GM23338 (cell line): Measurements from ENCODE around the gene OVCA2.

ENCODE experiments used
- CREB1 ChIP-seq: fragments of 250-450 bp; sonication (Bioruptor Pico); IDR thresholded peaks from 2 replicates; pipeline ENCODE4 v1.5.0; 2020; ENCODE audit warnings: low read depth, mild to moderate bottlenecking, moderate library complexity
- EZH2 ChIP-seq: fragments of 200-600 bp; sonication (generic); IDR thresholded peaks from one replicate; pipeline ENCODE4 v1.8.0; 2017; ENCODE audit warnings: antibody characterized with exemption, mild to moderate bottlenecking, low read depth; ENCODE audit not compliant: unreplicated experiment
- EZH2phosphoT487 ChIP-seq: fragments of 200-600 bp; sonication (generic); IDR thresholded peaks from one replicate; pipeline ENCODE4 v1.8.1; 2018; ENCODE audit warnings: antibody characterized with exemption; ENCODE audit not compliant: unreplicated experiment
- JUNB ChIP-seq: IDR thresholded peaks from one replicate; pipeline ENCODE4 v1.6.1; 2016; ENCODE audit warnings: antibody characterized with exemption; ENCODE audit not compliant: unreplicated experiment
- NANOG ChIP-seq: IDR thresholded peaks from 2 replicates; pipeline ENCODE4 v1.6.1; 2016; ENCODE audit warnings: antibody characterized with exemption, borderline replicate concordance
- STAT1 ChIP-seq: IDR thresholded peaks from one replicate; pipeline ENCODE4 v1.6.1; 2016; ENCODE audit warnings: antibody characterized with exemption; ENCODE audit not compliant: unreplicated experiment
- TF ChIP-seq, protein P1 (sequence below), 2 experiments: fragments of 200-600 bp in 1 of 2; sonication (generic) in 1 of 2; conservative IDR thresholded peaks; 2 replicates each; pipeline versions ENCODE4 v1.5.1 to v1.6.1; 2016 to 2017; ENCODE audit warnings: antibody characterized with exemption in 2 of 2, low read depth in 2 of 2, mild to moderate bottlenecking in 2 of 2, moderate library complexity in 1 of 2
- TF ChIP-seq, protein P2 (sequence below): IDR thresholded peaks from one replicate; pipeline ENCODE4 v1.6.1; 2018; ENCODE audit warnings: antibody characterized with exemption; ENCODE audit not compliant: unreplicated experiment

DNA sequence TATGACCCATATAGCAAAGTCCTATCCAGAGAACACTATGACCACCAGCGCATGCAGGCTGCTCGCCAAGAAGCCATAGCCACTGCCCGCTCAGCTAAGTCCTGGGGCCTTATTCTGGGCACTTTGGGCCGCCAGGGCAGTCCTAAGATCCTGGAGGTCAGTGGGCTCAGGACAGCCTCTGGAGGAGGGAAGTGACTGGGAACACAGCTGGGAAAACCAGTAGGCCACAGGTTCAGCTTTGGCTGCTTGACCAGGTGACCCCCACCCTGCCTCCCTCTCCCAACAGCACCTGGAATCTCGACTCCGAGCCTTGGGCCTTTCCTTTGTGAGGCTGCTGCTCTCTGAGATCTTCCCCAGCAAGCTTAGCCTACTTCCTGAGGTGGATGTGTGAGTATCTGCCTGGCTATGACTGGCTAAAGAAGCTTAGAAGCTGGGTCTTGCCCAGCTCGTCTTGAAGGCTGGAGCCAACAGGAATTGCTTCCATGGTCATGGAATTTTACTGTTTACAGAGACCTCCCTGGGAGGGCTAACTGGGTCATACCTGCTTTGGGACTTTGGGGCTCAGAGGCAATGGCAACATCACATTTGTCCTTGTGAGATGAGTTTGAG, 1.5 kb upstream of the OVCA2 start:
- TF ChIP-seq, protein P1, sequence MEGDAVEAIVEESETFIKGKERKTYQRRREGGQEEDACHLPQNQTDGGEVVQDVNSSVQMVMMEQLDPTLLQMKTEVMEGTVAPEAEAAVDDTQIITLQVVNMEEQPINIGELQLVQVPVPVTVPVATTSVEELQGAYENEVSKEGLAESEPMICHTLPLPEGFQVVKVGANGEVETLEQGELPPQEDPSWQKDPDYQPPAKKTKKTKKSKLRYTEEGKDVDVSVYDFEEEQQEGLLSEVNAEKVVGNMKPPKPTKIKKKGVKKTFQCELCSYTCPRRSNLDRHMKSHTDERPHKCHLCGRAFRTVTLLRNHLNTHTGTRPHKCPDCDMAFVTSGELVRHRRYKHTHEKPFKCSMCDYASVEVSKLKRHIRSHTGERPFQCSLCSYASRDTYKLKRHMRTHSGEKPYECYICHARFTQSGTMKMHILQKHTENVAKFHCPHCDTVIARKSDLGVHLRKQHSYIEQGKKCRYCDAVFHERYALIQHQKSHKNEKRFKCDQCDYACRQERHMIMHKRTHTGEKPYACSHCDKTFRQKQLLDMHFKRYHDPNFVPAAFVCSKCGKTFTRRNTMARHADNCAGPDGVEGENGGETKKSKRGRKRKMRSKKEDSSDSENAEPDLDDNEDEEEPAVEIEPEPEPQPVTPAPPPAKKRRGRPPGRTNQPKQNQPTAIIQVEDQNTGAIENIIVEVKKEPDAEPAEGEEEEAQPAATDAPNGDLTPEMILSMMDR (conservative IDR thresholded peaks at IDR 0.05; ENCODE audit: low read depth in 2 of 2), result no peak
- TF ChIP-seq JUNB (no peak), EZH2 (no peak), NANOG (no peak), STAT1 (no peak), EZH2phosphoT487 (no peak), CREB1 (CRISPR knock-in tag) (no peak)
- TF ChIP-seq, protein P2, sequence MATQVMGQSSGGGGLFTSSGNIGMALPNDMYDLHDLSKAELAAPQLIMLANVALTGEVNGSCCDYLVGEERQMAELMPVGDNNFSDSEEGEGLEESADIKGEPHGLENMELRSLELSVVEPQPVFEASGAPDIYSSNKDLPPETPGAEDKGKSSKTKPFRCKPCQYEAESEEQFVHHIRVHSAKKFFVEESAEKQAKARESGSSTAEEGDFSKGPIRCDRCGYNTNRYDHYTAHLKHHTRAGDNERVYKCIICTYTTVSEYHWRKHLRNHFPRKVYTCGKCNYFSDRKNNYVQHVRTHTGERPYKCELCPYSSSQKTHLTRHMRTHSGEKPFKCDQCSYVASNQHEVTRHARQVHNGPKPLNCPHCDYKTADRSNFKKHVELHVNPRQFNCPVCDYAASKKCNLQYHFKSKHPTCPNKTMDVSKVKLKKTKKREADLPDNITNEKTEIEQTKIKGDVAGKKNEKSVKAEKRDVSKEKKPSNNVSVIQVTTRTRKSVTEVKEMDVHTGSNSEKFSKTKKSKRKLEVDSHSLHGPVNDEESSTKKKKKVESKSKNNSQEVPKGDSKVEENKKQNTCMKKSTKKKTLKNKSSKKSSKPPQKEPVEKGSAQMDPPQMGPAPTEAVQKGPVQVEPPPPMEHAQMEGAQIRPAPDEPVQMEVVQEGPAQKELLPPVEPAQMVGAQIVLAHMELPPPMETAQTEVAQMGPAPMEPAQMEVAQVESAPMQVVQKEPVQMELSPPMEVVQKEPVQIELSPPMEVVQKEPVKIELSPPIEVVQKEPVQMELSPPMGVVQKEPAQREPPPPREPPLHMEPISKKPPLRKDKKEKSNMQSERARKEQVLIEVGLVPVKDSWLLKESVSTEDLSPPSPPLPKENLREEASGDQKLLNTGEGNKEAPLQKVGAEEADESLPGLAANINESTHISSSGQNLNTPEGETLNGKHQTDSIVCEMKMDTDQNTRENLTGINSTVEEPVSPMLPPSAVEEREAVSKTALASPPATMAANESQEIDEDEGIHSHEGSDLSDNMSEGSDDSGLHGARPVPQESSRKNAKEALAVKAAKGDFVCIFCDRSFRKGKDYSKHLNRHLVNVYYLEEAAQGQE, result no peak
